ENCODE measurements around the gene PTPRN2. TPM values are rescaled to one million over a fixed set of nuclear protein-coding genes. Genes with fewer than 3 reads are reported as not detected.

Gene PTPRN2
- total and polyA plus RNA-seq, 2 of the 8 experiments (the other 6 are each of a cell fraction or from before 2014, with no cell fraction given) = 2.6 to 4.5 TPM

GRCh38 chr7:158313931-158314330 is 273.7 kb downstream of the PTPRN2 start:
- H3K79me1 ChIP-seq (ENCODE audit: low read depth, low read length) = no peaks in the 10 kb centered on the region
- no peak overlapping the region for H4K5ac ChIP-seq (ENCODE audit: insufficient read length, low read depth, low read length)
- ChIA-PET POLR2A (ENCODE audit: partially characterized antibody) (no interaction called here), CTCF (ENCODE audit: partially characterized antibody) (interaction anchor here (1.0 kb wide), 1 partner anchor 730 kb away, joined by 3 read pairs; no protein-coding TSS in a partner anchor)
- no peak overlapping the region for H2BK15ac ChIP-seq (ENCODE audit: low read length)
- H3K56ac ChIP-seq (replicated peaks; ENCODE audit: insufficient read length, low read depth, low read length) = no peak overlapping the region
- H2AFZ ChIP-seq (ENCODE audit: low read length) = no peak overlapping the region
- no peaks in the 10 kb centered on the region for H3K79me2 ChIP-seq (ENCODE audit: control insufficient read depth in 1 of 2, insufficient read depth in 2 of 2, low read length in 2 of 2)
- H3K4me1 ChIP-seq (replicated peaks in 1 of 4; ENCODE audit: control insufficient read depth in 3 of 4, insufficient read depth in 4 of 4, low read length in 3 of 4) = peaks cover 0 to 19% (median 8%) of the 10 kb centered on the region in 4 experiments; a peak in 4 of 7 replicates
- no peak overlapping the region for H2BK20ac ChIP-seq (ENCODE audit: low read length)
- peak in 1 of 2 experiments; percentile 28 for DNase-seq (ENCODE audit: low read depth in 1 of 2, low spot score in 2 of 2)
- no peak overlapping the region for H4K91ac ChIP-seq (replicated peaks; ENCODE audit: insufficient read length, low read length)
- no peak overlapping the region for H3K18ac ChIP-seq (ENCODE audit: extremely low read depth, low read length)
- H3K27ac ChIP-seq (ENCODE audit: low read depth, low read length) = no peak overlapping the region
- peaks cover 31 to 66% of the 10 kb centered on the region in 2 experiments for H3K9me3 ChIP-seq (ENCODE audit: insufficient read depth in 2 of 2, low read depth in 1 of 2, low read length in 1 of 2)
- WGBS, 2 experiments (ENCODE audit: extremely low coverage in 1 of 2, insufficient coverage in 1 of 2, insufficient read length in 1 of 2, insufficient replicate concordance in 2 of 2, low coverage in 1 of 2, low lambda C conversion rate in 2 of 2, missing lambda C conversion rate in 1 of 2) = 89% methylated on average over 10 of the region's 10 CpGs; no CpG with 5 or more reads in 1 of the 2 experiments
- FAIRE-seq = no peak
- no peaks in the 10 kb centered on the region for H3K23me2 ChIP-seq (ENCODE audit: low read depth, low read length)
- no peak overlapping the region for H3K23ac ChIP-seq (ENCODE audit: insufficient read length)
- no peaks in the 10 kb centered on the region for H4K20me1 ChIP-seq (replicated peaks in 1 of 2; ENCODE audit: control insufficient read depth in 1 of 2, insufficient read depth in 2 of 2, low read length in 2 of 2)
- H3K4ac ChIP-seq (replicated peaks; ENCODE audit: insufficient read length, low read depth, low read length) = no peak overlapping the region
- no peak overlapping the region for H2BK5ac ChIP-seq (ENCODE audit: low read depth, low read length)
- no peak overlapping the region for H3K4me2 ChIP-seq (ENCODE audit: insufficient read depth in 1 of 2, low read depth in 2 of 2, low read length in 2 of 2)
- no peak overlapping the region for H3K4me3 ChIP-seq (ENCODE audit: extremely low read depth in 1 of 4, insufficient read depth in 2 of 4, low read depth in 3 of 4, low read length in 4 of 4)
- H2AK5ac ChIP-seq (ENCODE audit: low read depth, low read length) = no peak overlapping the region
- TF ChIP-seq NANOG (IDR thresholded peaks at IDR 0.05; ENCODE audit: insufficient read depth, low read depth, low read length, poor library complexity, severe bottlenecking) (no peak), GTF2F1 (IDR thresholded peaks at IDR 0.05; ENCODE audit: borderline replicate concordance, low read depth, low read length) (no peak), NRF1 (IDR thresholded peaks at IDR 0.05; ENCODE audit: low read depth, low read length) (no peak)
- TF ChIP-seq, protein P1, sequence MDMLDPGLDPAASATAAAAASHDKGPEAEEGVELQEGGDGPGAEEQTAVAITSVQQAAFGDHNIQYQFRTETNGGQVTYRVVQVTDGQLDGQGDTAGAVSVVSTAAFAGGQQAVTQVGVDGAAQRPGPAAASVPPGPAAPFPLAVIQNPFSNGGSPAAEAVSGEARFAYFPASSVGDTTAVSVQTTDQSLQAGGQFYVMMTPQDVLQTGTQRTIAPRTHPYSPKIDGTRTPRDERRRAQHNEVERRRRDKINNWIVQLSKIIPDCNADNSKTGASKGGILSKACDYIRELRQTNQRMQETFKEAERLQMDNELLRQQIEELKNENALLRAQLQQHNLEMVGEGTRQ (IDR thresholded peaks at IDR 0.05; ENCODE audit: low read length) = no peak
- H2BK120ac ChIP-seq (replicated peaks; ENCODE audit: low read depth, low read length) = no peak overlapping the region
- no peaks in the 10 kb centered on the region for H3K27me3 ChIP-seq (replicated peaks in 1 of 4; ENCODE audit: control insufficient read depth in 3 of 4, extremely low read depth in 1 of 4, insufficient read depth in 3 of 4, low read length in 3 of 4)
- H2BK12ac ChIP-seq (ENCODE audit: low read depth, low read length) = no peak overlapping the region
- H3K9ac ChIP-seq (replicated peaks in 1 of 4; ENCODE audit: extremely low read depth in 1 of 4, low read depth in 3 of 4, low read length in 3 of 4) = no peak overlapping the region
- no peak overlapping the region for H3K14ac ChIP-seq (ENCODE audit: insufficient read length)
- H3K36me3 ChIP-seq (ENCODE audit: control insufficient read depth in 2 of 4, insufficient read depth in 4 of 4, low read length in 3 of 4) = peaks cover 0 to 5% (median 0%) of the 10 kb centered on the region in 4 experiments; a peak in 1 of 8 replicates
- no peak overlapping the region for H4K8ac ChIP-seq (ENCODE audit: extremely low read depth, insufficient read depth, low read length)

All from H1 (cell line).